ENCODE data around the gene RPP21.
"Not testable (repeated sequence)": the region's sequence is repeated elsewhere in the genome, so short reads cannot be mapped to it uniquely, and the experiment has no call there.

Gene RPP21

DNA sequence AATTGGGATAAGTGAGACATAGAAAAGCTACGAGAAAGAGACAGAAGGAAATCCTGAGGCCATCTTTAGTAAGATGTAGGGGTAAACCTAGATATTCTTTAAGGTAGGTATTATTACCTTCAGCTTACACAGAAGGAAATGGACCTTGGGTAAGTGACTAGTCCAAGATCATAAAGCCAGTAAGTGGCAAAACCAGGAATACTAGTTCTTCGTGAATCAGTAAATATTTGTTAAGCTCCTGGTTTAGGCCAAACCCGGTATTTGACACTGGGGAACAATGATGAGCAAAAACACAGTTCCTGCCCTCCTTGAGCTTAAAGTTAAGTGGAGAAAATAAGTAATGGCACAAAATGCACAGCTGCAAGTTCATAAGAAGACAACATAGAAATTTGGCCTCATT lies 13.0 kb upstream of the RPP21 start:
- DNase-seq (ENCODE audit: low read depth), result no peak

DNA sequence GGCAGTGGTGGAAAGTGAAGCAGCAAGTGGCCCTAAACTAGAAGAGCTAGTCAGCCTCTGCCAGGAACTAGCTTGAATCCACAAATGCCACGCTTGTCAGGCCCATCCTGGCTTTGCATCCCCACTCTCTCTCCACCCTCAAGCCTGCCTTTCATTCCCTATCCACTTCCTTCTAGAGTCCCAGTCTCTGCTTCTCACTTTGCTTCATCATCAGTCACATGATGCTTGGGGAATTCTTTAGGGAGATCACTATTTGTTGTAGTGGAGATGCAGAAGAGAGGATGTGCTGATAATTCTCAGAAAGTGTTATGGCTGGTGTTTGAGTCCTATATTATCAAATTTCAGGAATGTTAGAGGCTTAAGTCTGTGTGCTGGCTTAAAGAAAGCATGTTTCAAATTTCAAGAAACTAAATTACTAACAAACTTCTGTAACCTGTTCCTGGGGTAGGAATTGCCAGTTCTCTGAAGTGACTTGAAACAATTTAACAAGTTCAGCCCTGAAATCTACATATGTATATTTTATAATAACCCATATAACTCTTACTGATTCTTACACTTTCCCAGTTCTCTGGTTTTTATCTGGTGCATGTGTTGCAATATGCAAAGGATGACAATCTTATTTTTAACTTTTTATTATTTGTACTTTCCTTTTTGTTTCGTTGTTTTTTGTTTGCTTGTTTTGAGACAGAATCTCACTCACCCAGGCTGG lies 10.7 kb upstream of the RPP21 start:
- DNase-seq (ENCODE audit: low read depth), result no peak

DNA sequence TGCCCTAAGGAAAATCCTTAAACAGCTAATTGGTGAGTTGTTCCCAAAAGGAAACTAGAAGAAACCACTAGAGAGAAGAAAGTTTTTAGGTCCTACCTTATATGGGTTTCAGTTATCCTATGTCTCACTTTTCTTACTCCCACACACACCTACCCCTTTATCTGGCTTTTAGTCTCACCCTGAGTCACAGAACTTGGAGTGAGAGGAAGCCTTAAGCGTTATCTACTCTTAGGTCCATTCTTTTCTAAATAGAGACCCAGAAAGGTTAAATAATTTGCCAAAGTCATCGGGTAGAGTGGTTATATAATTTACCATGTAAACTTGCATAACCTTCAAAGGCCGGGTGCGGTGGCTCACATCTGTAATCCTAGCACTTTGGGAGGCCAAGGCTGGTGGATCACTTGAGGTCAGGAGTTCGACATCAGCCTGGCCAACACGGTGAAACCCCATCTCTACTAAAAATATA lies 4.3 kb upstream of the RPP21 start:
- DNase-seq (ENCODE audit: low read depth), result no peak

DNA sequence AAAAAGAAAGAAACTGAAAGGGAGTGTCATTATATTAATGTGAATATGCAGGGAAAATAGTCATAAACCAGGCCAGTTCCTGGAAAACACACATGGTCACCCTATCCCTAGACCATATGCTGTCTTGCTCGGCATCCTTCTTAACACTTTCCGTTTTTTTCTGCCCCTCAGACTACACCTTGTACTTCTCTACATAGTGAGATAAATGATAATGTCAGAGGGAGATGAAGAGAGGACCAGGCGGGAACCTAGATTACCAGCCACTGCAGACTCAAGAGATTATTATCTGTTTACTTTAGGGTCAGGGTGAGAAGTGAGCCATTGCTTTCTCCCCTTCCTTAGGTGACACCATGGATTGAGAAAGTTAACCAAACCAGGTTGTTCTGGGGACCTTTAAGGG lies 3.7 kb upstream of the RPP21 start:
- no peak for DNase-seq (ENCODE audit: low read depth)

DNA sequence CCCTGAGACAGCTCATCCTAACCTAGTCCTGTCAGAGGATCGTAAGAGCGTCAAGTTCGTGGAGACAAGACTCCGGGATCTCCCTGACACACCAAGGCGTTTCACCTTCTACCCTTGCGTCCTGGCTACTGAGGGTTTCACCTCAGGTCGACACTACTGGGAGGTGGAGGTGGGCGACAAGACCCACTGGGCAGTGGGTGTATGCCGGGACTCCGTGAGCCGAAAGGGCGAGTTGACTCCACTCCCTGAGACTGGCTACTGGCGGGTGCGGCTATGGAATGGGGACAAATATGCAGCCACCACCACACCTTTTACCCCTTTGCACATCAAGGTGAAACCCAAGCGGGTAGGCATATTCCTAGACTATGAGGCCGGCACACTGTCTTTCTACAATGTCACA lies 3.2 kb upstream of the RPP21 start:
- no peak for DNase-seq (ENCODE audit: low read depth)

DNA sequence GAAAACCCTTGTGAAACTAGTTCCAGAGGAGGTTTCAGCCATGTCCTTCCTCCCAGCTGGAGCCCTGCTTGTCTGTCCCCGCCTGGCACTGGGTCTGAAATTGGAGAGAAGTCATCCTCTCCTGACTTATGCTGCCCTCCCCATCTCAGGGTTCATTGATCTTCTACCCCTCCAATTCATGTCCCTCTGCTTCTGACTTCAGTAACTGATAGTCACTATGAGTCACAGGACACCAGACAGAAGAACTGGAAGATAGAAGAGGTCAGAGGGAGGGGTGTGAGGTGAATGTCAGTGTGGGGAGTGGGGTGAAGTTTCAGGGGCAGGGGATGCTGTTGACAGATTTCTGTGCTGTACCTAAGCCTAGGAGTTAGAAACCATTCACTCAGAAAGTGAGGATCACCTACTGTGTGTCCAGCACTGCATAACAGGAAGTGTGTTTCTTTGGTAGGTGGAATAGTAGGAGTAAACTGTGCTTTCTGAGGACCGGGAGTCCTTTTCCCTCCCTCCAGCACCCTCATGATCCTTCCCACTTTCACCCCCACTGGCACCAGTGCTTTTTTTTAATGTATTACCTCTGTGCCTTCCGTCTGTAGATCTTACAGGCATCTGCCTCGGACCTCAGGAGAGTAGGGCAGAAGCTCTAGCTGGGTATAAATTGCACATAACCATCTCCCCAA lies 627 bp upstream of the RPP21 start:
- DNase-seq (ENCODE audit: low read depth), result no peak

DNA sequence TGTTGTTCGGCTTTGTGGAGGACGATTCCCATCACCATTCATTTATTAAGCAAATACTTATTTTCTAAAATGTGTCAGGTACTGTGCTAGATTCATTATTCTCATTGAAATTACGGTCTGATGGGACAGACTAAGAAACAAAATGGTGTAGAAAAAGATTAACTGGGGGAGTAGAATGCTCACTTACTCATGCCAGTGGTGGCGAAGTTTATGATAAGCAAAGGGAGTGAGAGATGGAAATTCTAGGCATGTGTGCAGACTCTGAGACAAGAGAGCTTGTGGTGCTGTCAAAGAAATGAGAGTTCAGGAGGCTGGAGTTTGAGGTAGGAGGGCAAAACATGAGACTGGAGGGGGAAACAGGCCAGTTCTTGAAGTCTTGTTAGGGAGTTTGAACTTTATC lies 896 bp downstream of the RPP21 start:
- no peak for DNase-seq (ENCODE audit: low read depth)

DNA sequence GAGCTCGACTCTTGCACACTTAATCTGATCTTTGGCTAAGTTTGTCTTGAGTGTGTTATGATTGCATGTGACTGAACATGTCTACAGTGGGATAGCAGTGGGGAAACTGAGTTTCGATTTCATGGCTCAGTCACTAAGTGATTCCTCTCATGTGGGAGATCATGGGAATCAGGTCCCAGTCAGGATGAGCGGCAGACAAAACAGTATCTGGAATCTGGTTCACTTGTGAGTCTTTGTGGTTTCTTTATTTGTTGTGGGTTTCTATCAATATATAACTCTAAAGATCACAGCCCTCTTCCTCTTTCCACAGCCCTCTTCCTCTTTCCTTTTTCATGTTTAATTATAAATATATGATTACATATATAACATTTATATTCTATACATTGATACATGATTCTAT lies 4.0 kb downstream of the RPP21 start:
- DNase-seq (ENCODE audit: low read depth), result no peak

DNA sequence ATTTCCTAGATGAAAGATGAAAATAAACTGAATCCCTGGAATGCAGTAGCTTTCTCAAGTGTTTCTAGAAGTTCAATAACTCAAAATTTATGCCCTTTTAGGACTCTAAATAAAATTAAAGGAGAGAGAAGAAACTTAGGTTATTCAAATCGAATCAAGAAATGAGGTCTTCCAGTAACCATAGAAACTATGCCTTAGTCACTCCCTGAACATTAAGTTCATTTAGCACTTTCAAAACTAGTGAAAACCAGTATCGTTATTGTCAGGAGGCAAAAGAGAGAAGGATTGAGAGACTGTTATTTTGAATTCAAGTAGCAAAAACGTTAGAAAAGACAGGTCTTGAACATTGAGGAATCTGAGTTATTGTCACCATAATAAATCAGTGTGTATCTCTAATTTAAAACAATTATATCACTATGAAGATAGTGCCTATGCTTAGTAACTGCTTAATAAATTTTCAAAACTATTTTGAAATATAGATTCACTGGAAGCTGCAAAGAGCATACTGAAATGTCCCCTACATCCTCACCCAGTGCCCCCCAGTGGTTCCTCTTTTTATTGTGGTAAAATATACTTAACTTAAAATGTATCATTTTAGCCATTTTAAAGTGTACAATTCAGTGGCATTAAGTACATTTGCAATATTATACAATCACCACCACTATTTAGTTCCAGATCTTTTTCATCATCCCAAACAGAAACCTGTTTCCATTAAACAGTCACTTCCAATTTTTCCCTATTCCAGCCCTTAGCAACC lies 4.6 kb downstream of the RPP21 start:
- no peak for DNase-seq (ENCODE audit: low read depth)

DNA sequence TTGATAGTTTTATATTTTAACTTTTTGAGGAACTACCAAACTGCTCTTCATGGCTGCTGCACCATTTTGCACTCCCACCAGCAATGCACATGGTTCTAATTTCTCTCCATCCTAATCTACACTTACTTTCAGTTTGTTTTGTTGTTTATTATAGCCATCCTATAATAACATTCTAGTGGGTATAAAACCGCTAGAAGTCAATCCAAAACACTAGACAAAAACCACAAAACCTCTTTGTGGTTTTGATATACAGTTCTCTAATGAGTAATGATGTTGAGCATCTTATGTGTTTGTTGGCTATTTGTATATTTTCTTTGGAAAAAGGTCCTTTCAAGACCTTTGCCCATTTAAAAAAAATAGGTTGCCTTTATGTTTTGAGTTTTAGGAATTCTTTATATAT lies 5.6 kb downstream of the RPP21 start:
- no peak for DNase-seq (ENCODE audit: low read depth)

DNA sequence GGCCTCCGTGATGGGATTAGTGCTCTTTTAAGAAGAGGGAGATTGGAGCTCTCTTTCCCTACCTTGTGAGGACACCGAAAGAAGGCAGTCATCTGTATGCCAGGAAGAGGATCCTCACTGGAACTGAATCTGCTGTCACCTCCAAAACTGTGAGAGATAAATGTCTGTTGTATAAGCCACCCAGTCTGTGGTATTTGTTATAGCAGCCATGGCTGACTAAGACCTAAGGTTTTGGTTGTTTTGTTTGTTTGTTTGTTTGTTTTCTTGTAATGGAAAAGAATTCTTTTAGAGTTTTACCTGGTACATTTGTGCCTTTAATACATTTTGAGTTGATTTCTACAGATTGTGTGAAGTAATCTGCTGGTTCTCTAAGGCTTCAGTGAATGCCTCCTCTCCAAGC lies 7.6 kb downstream of the RPP21 start:
- DNase-seq (ENCODE audit: low read depth), result no peak

DNA sequence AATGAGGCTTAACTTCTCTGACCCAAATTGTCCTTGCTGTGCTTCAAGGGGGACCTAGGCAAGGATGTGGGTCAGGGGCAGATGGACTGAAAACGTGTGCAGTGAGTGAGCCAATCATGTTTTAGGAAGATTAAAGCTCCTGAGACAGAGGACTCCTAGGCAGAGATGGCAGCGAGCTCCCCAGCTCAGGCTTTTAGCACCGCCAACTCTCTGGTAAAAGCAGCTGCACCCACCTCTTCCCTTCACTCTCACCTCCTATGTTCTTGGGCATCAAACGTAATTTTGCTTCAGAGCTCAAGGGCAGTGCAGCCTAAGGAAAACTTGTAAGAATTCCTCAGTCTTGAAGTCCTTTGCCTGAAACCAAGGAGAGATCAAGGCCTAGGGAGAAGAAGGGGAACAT lies 10.3 kb downstream of the RPP21 start:
- no peak for DNase-seq (ENCODE audit: low read depth)

DNA sequence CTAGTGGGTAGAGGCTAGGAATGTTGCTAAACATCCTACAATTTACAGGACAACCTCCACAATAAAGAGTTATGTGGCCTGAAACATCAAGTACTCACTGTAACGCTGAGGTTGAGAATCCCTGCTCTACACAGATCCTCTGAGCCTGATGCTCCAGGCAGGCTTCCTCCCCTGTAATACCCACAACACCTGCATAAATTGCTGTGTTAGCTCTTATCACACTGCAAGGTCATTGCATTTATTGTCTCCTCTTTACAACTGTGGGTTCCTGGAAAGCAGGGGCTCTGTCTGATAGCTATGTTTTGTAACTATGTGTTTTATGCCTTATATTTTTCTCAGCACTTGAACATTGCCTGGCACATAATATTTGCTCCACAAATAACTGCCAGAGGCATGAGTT lies 11.6 kb downstream of the RPP21 start:
- DNase-seq (ENCODE audit: low read depth), result no peak

DNA sequence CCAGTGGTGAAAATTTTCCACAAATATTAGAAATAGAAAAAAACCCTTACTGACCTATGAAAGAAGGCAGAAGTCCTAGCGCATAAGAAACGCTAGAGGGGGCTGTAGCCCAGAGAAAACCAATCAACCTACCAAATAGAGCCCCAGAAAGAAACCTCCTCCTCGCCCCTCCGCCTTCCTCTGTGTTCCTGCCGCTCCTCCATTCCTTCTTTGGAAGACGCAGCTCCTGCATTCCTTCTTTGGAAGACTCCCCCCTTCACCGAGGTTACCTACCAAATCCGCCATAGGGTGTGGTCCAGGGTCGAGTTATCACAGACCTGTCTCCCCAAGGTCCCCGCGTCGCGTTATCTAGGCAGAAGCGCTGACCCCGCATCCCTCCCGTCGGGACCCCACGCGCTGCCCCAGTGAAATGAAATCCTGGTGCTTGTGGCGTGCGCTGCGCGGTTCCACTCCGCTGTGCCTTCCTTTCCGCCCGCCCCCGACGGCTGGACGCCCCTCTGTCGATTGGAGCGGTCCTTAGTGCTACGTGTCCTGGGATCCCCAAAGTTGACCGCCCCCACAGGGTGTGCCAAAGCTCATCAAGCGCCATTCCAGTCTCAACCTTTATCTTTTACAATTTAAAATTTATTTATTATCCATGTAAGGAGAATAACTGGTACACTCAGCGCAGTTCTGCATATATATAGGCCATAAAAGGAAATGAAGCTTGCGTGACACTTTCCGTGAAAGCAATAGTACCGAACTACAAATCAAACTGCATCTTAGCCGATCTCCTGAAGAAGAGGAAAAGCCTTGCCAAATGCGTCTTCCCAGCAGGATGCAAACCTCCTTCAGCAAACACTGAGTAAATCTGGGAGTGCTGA lies 13.0 kb downstream of the RPP21 start:
- peak; percentile 73 for DNase-seq (ENCODE audit: low read depth)

DNA sequence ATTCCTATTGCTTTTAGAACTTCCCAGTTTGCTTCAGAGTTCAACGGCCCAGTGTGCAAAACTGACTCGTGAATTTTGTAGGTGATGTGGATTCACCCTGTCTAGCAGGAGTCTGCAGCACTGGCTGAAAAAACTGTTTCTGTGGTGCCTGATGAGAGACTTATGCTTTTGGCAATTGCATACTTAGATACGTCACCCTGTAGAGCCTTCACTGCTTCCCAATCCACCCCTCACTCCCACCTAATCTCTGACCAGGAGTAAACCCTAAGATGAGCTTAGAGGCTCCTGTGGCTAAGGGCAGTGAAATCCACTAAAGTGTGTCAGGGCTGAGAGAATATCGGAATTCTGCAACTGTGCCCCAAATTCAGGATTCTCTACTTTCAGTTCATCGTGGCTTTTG lies 14.3 kb downstream of the RPP21 start:
- no peak for DNase-seq (ENCODE audit: low read depth)

DNA sequence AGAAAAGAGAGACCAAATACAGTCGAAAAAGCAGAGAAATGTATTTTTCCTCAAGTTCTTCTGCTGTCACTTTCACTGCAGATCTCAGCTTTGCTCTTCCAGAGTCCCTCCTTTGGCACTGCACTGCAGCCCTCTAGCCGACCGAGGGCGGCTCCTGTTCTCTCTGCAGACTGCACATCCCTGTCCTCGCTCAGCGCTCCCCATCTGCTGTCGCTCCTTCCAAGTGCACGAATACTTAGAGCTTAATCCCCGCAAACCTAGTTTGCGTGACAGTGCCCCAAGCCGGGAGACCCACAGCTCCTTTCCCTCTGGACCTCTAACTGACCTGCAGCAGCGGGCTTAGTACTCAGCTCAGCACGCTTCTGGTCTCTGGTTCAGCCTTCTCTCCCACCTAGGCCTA lies 15.2 kb downstream of the RPP21 start:
- no peak for DNase-seq (ENCODE audit: low read depth)

DNA sequence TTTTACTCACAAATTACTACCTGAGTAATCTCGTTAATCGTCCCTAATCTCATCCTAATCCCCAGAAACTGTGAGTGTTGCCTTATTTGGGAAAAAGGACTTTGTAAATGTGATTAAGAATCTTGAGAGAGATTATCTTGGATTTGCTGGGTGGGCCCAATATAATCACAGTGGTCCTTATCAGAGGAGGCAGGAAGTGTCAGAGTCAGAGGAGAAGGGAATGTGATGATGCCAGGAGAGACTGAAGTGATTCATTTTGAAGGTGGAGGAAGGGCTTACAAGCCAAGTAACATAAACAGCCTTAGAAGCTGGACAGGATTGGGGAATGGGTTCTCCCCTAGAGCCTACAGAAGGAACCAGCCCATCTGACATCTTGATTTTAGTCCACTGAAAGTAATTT lies 16.7 kb downstream of the RPP21 start:
- DNase-seq (ENCODE audit: low read depth), result no peak

DNA sequence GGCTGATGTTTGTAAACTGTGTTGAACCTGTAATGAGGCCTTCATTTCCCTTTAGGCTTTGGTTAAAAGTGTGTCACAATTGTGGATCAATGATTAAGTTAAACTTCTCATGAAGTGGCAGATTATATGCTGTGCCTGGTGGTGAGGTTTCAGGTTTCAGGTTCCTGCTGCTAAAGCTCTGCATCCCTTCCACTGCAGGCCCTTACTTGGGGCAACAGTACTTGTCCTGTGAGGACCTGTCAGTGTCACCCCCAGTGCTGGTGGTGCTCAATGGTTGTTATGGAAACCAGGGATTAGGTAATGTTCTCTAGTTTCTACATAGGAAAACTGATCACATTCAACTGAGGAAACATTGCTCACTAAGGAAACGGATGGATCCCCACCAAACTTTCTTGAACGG lies 18.5 kb downstream of the RPP21 start:
- DNase-seq (ENCODE audit: low read depth), result no peak

DNA sequence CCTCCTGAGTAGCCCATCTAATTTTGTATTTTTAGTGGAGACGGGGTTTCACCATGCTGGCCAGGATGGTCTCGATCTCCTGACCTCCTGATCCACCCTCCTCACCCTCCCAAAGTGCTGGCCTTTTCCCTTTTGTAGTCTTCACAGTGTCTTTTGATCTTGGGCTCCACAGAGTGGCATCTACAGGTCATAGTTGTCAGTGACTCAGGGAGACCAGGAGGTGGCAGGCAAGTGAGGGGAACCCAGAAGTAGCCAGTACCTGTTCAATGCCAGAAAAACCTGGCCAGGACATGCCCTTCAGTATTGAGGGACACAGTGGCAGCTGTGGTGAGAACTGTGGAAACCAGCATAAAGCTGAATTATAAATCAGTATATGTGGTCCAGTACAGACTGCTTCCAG lies 19.6 kb downstream of the RPP21 start:
- no peak for DNase-seq (ENCODE audit: low read depth)

DNA sequence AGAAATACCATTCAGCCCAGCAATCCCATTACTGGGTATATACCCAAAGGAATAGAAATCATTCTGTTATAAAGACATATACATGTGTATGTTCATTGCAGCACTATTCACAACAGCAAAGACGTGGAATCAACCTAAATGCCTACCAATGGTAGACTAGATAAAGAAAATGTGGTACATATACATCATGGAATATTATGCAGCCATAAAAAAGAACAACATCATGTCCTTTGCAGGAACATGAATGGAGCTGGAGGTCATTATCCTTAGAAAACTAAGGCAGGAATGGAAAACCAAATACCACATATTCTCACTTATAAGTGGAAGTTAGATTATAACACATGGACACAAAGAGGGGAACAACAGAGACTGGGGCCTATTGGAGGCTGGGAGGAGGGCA lies 24.3 kb downstream of the RPP21 start:
- not testable (repeated sequence) for DNase-seq (ENCODE audit: low read depth)

DNA sequence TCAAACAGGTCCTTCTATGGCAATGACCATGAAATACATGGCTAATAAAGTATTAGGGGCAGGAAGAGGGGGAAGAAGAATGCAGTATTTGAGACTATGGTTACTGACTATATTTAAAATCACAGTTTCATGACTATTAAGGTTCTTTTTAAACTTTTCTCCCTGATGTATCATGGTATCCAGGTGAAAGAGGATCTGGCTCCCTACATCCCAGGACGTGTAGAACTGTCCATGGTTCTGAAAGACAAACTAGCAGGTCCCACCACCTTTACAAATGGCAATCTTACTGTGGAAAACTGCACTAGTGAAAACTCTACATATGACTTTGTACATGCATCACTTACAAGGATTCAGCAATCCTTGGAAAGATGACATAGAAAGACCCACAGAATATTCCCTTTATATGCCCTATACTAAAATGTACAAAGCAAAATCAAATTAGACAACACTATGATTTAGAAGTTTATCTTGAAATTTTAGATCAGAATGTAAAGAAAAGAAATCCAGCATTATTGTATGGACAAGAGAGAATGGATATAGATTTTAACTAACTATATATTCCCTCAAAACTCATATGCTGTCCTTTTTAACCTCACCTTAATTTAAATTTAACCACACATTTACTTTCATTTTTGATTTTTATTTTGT lies 33.5 kb downstream of the RPP21 start:
- DNase-seq (ENCODE audit: low read depth), result no peak

DNA sequence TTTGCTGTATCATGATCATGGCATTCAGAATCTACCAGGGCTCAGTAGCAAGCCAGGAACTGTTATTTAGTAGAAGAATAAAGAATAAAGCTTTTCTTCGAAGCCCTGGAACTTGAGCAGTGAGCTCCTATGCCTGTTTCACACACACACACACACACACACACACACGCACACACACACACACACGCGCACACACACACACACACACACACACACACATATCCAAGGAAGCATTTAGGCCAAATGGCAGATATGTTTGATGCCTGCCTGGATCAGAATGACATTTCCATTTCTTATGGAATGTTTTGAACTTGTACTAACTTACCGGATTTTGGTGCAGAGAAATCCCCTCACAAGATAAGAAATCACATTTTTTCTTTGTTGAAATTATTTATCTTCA lies 35.5 kb downstream of the RPP21 start:
- no peak for DNase-seq (ENCODE audit: low read depth)
